GM12801 (cell line): ENCODE data around the gene PRUNE2.

Source experiments
- TF ChIP-seq, protein P1 (sequence below): IDR thresholded peaks from one replicate; pipeline ENCODE4 v1.5.1; 2011; ENCODE audit warnings: control low read depth; ENCODE audit not compliant: insufficient read length; ENCODE audit errors: extremely low read depth

Gene PRUNE2

DNA sequence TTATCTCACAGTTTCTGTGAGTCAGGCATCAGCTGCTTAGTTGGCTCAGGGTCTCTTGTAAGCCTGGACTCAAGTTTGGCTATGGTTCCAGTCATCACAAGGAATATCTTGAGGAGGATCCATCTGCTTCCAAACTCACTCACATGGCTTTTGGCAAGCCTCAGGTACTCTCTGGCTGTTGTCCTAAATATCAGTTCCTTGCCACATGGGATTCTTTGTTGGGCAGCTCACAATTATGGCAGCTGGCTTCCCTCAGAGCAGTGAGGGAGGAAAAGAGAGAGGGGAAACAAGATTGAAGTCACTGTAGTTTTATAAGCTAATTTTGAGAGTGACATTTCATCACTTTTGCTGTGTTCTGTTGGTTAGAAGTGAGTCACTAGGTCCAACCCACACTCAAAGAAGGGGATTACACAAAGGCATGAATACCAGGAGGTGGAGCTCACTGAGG lies 302.4 kb downstream of the PRUNE2 start:
- TF ChIP-seq, protein P1, sequence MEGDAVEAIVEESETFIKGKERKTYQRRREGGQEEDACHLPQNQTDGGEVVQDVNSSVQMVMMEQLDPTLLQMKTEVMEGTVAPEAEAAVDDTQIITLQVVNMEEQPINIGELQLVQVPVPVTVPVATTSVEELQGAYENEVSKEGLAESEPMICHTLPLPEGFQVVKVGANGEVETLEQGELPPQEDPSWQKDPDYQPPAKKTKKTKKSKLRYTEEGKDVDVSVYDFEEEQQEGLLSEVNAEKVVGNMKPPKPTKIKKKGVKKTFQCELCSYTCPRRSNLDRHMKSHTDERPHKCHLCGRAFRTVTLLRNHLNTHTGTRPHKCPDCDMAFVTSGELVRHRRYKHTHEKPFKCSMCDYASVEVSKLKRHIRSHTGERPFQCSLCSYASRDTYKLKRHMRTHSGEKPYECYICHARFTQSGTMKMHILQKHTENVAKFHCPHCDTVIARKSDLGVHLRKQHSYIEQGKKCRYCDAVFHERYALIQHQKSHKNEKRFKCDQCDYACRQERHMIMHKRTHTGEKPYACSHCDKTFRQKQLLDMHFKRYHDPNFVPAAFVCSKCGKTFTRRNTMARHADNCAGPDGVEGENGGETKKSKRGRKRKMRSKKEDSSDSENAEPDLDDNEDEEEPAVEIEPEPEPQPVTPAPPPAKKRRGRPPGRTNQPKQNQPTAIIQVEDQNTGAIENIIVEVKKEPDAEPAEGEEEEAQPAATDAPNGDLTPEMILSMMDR, result no peak

DNA sequence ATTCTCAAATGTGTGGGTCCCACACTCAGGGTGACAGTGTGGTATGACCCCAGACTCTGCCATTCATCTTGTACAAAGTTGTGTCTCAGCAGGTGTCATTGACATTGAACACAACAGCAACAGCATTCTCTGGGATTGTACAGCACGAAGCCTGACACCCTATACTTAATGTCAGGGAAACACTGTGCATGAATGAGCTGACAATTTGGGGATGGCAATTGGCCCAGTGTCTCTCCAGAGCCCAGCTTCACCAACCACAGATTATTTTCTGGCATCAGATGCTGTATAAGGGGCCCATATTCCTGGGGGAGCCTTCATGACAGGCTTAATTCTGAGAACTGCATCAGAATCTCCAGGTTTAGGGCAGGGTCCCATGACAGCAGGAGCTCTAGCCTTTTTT lies 303.7 kb downstream of the PRUNE2 start:
- TF ChIP-seq, protein P1, result no peak

DNA sequence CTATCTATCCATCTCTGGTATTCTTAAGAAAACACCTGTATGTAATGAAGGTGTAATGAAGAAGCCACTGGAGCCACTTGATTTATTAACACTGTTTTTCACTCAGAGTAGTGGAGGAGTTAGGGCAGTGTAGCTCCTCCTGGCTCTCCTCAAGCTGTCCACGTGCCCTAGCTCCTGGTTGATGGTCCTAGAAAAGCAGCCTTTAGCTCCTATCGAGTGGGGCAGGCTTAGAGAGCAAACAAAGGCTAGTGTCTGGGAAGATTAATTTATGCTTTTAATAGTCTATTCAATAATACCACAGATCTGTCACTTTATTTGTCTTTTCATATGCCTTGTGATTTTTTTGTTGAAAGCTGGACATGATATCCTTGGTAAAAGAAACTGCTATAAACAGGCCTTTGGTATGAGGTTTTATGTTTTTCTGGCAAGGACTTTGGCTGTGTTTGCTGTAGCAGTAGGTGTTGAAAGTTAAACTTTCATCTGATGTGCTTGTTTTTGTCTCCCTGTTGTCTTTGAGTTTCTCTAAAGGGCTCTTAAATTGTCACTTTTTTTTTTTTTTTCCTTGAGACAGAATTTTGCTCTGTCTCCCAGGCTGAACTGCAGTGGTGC lies 305.8 kb downstream of the PRUNE2 start:
- TF ChIP-seq, protein P1, result no peak

DNA sequence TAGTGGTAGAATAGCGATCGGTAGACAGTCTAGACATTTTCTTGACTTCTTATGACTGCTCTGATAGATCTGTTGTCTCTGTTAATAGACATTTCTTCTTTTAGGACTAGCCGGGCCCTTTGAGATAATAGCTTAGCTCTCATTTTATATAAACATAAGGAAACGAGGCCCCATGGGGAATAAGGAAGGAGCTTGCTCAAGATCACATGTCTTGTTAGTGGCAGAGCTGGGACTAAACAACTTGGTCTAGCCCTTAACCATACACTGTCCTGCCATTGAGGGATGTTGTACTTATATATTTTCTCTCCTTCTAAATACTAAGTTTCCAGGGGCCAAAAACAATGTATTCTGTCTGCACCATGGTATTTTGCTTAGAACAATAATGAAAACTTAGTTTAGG lies 306.9 kb downstream of the PRUNE2 start:
- TF ChIP-seq, protein P1, result no peak

DNA sequence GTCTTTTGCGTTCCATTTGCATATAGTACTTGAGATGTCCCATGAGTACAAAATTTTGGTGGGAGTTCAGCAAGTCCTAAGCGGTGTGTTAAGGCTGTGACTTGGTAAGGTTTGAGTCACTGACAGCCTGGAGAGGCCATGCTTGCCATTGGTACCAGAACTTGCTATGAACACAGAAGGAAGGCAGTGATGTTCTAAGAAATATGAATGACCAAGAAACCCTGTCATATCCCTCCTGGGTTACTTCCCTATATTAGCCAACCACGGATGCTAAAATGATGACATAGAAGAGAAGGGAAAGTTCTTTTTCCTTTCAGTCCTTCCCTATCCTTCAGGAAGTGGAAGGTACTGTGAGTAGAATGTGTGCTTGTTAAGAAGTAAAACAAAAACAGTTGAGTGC lies 310.3 kb downstream of the PRUNE2 start:
- TF ChIP-seq, protein P1, result no peak

DNA sequence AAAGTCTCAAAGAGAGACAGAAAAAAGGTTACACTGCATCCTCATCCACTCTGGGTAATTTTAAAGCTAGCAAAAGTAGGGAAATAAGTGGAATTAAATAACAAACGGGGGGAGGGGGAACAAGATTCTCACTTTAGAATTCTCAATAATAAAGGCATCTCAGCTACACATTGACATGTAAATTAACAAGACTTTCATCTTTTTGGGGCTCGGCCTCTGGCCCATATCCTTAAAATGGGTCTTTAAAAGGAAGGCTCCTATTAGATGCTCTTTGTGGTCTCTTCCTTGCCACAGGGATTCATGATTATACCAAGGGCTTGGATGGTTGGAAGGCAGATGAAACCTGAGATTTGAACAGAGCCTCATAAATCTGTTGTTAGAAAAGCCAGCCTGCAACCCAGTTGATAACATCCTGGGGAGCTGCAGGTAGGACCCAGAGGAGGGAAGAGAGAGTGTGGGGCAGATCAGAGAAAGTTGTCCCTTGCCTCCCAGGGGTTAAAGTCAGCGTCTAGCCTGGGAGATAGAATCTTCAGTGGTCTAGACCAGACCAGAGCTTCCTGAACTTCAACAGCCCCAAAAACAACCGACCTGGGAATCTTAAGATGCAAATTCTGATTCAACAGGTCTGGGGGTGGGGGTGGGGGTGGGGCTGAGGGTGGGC lies 311.0 kb downstream of the PRUNE2 start:
- TF ChIP-seq, protein P1, result no peak

DNA sequence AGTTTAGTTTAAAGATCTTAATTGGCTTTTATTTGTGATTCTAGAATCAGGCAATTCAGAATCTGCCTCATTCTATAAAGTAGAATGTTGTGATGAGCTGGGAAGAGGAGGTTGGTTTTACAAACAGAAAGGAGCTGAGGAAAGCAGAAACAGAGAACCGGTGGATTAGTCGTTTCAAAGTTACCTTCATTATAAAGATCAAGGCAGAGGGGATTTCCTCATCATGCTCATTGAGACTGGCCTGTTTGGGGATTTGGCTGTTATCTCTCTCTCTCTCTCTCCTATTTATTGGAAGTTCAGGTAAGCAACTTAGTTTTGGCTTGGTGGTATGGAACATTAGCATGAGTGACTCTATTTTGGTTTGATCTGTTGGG lies 313.0 kb downstream of the PRUNE2 start:
- TF ChIP-seq, protein P1, result no peak
